Urinary bladder (tissue), 4 donors: ENCODE data around the gene CDC42EP2. TPM values are rescaled to one million over a fixed set of nuclear protein-coding genes. Genes with fewer than 3 reads are reported as not detected.

Source experiments
- DNase-seq: peaks from one replicate; pipeline ENCODE4 v3.0.0-alpha.2; 2015; ENCODE audit errors: extremely low spot score
- H3K27ac ChIP-seq: one replicate; pipeline ENCODE4 v1.5.1; 2013; ENCODE audit warnings: low read depth, mild to moderate bottlenecking, moderate library complexity
- H3K36me3 ChIP-seq: one replicate; pipeline ENCODE4 v1.6.1; 2013; ENCODE audit warnings: mild to moderate bottlenecking, moderate library complexity; ENCODE audit not compliant: insufficient read depth
- H3K4me1 ChIP-seq: one replicate; pipeline ENCODE4 v1.6.1; 2013; ENCODE audit warnings: mild to moderate bottlenecking, moderate library complexity; ENCODE audit not compliant: insufficient read depth
- H3K4me3 ChIP-seq: one replicate; pipeline ENCODE4 v1.5.1; 2013; ENCODE audit warnings: low read depth, low read length
- WGBS: extraction: QIAGEN DNeasy Blood & Tissue Kit; methylation state at CpG from one replicate; pipeline ENCODE4 v1.1.7; 2013; 5-methylcytosine and 5-hydroxymethylcytosine counted together
- polyA plus RNA-seq: library from polyadenylated mRNA; stranded (reverse); fragments of 200-250 nt; gene quantifications from one replicate; pipeline ENCODE4 v1.2.3, GENCODE V29; 2013
- total RNA-seq: library from RNA; depleted of rRNA; stranded (reverse); fragments of >200 nt; gene quantifications from one replicate; pipeline ENCODE4 v1.2.3, GENCODE V29; 2014
- donor health status: healthy with polysubstance abuse.
- donor health status: healthy.

Gene CDC42EP2
- total and polyA plus RNA-seq, 2 donors, result 17.6 to 30.1 TPM

DNA sequence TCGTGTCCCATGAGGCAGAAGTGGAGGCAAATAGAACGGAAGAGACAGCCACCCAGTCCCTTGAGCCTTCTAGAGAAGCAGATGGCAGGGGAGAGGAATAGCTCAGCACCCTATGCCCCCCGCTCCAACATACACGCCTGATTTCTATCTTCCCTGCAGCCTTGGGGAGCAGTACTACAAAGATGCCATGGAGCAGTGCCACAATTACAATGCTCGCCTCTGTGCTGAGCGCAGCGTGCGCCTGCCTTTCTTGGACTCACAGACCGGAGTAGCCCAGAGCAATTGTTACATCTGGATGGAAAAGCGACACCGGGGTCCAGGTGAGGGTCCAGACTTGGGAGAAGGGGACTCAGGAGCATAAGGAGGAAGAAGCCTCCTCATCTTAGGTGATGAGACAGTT is 25.6 kb downstream of the CDC42EP2 start:
- H3K4me3 ChIP-seq, result no peak overlapping the region
- no peak for DNase-seq
- WGBS, result 94% methylated on average over 11 of the region's 11 CpGs
- H3K36me3 ChIP-seq, result peaks cover 12% of the 10 kb centered on the region
- no peak overlapping the region for H3K27ac ChIP-seq
- no peaks in the 10 kb centered on the region for H3K4me1 ChIP-seq

- no peaks in the 10 kb centered on the region for H3K4me1 ChIP-seq
- DNase-seq, result no peak
- no peak overlapping the region for H3K4me3 ChIP-seq
- WGBS, result 96% methylated on average over 3 of the region's 3 CpGs
- no peak overlapping the region for H3K27ac ChIP-seq
- H3K36me3 ChIP-seq, result peaks cover 17% of the 10 kb centered on the region
Measured at GRCh38 chr11:65341856-65342255, 27.2 kb downstream of the CDC42EP2 start.

DNA sequence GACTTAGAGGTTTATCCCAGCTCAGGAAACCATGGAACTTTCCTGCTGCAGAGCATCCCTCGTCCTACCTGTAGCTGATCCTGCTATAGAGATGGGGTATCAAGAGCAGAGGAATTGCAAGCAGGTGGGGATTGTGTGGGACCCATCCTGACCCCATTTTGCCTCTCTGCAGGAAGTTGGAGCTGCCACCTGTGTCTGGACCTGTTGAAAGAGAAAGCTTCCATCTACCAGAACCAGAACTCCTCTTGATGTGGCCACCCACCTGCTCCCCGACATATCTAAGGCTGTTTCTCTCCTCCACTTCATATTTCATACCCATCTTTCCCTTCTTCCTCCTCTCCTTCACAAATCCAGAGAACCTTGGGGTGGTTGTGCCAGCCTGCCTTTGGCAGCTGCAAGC is 36.8 kb downstream of the CDC42EP2 start:
- H3K27ac ChIP-seq, result no peak overlapping the region
- DNase-seq, result no peak
- WGBS, result 88% methylated on average over 2 of the region's 2 CpGs
- H3K4me1 ChIP-seq, result no peaks in the 10 kb centered on the region
- no peak overlapping the region for H3K4me3 ChIP-seq
- H3K36me3 ChIP-seq, result no peaks in the 10 kb centered on the region

DNA sequence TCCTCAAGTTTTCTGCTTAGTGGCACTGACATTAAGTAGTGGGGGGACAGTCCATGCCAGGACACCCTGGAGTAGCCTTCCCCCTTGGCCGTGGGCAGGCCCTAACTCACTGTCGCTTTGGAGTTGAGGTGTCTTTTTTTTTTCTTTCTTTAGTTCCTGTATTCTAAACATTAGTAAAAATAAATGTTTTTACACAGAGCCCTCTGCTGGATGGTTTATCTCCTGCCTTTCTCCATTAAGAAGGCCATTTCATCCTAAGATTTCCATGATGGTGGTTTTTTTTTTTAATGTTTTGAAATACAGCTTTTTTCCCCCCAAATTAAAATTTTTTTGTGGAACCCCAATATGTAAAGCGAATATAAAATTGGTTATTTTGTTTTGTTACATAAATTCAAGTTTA is 38.1 kb downstream of the CDC42EP2 start:
- H3K4me3 ChIP-seq, result no peak overlapping the region
- H3K36me3 ChIP-seq, result no peaks in the 10 kb centered on the region
- no peak for DNase-seq
- 62% methylated on average over 3 of the region's 3 CpGs for WGBS
- no peak overlapping the region for H3K27ac ChIP-seq
- no peaks in the 10 kb centered on the region for H3K4me1 ChIP-seq

DNA sequence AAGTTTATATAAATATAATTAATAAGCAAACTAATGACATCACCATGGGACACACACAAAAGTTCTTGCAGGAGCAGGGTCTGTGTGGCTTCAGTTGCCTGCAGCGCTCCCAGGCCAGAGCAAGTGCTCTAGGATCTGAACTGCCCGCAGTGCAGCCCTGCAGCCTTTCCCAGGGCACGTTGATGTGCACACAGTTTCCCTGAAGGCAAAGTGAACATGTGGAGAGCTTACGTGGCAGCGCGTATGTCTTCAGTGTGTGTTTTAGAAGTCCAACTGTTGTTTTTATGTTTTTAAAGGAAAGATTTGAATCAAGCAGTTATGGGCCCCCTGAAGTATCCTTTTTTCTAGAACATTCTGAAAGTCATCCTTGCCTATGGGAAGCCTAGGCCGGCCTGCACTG is 38.7 kb downstream of the CDC42EP2 start:
- no peaks in the 10 kb centered on the region for H3K4me1 ChIP-seq
- no peak for DNase-seq
- no peaks in the 10 kb centered on the region for H3K36me3 ChIP-seq
- H3K27ac ChIP-seq, result no peak overlapping the region
- WGBS, result 80% methylated on average over 7 of the region's 7 CpGs
- H3K4me3 ChIP-seq, result no peak overlapping the region

DNA sequence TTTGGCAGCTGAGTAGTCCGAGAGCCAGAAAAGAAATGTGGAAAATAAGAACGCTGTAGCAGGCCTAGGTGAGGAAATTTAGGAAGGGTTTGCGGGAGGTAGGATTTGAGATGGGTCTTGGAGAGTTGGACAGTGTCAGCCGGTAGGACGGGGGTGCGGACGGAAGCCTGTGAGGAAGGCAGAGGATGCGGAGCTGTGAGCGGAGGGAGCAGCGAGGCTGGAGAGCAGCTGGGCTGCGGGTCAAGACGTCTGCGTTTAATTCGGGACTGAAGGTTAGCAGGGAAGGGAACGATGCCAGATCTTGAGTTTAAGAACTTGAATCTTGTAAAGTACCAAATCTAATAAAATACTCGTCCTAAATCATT is 39.2 kb downstream of the CDC42EP2 start:
- Histone ChIP-seq H3K4me3 (no peak overlapping the region), H3K27ac (no peak overlapping the region), H3K4me1 (no peaks in the 10 kb centered on the region), H3K36me3 (no peaks in the 10 kb centered on the region)
- WGBS, result 12% methylated on average over 16 of the region's 16 CpGs
- DNase-seq, result no peak

DNA sequence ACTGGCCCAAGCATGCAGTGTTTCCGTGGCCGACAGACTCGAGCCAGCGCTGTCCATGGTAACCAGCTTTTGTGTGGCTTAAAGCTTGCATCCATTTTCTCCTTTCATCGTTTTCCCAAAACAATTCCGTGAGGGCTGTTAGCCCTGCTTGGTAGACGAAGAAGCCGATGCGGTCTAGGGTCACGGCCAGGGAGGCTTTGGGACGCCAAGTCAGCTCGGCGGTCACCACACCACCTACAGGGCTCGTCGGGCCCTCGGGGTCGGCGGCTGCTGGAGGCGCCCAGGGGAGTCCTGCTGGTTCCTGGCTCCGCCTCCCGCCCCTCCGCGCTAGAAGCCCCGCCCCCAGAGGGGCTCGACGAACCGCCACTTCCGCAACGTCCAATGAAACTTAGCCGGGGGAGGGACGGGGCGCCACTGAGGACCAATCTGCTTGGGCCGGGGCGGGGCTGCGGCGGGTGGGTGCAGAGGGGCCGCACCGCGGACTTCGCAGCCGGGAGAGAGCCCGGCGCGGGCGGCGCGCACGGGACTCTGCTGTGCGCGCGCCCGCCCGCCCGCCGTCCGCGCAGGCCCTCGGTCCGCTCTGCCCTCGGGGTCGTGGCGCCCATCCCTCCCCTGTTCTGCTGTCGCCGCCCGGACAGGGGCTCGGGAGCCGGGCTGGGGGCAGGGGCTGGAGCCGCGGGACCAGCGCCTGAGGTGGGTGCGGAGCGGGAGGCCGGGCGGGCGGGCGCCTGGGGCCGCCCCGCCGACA is 39.8 kb downstream of the CDC42EP2 start, which contains the start of gene TIGD3:
Gene TIGD3, plus strand, starts transcription at position 487 of the 748 bp plus-strand sequence. CDS start 1,058 bp downstream, outside the sequence.
- WGBS, result under 1% methylated on average over 79 of the region's 79 CpGs
- Histone ChIP-seq H3K27ac (no peak within 1 kb of the TSS), H3K36me3 (no peaks in the 10 kb centered on the region), H3K4me1 (no peaks in the 10 kb centered on the region), H3K4me3 (peak within 1 kb of the TSS; percentile 54)
- DNase-seq, result peak; percentile 89

- DNase-seq, result no peak
Measured at GRCh38 chr11:65355013-65355775, 40.5 kb downstream of the CDC42EP2 start.

DNA sequence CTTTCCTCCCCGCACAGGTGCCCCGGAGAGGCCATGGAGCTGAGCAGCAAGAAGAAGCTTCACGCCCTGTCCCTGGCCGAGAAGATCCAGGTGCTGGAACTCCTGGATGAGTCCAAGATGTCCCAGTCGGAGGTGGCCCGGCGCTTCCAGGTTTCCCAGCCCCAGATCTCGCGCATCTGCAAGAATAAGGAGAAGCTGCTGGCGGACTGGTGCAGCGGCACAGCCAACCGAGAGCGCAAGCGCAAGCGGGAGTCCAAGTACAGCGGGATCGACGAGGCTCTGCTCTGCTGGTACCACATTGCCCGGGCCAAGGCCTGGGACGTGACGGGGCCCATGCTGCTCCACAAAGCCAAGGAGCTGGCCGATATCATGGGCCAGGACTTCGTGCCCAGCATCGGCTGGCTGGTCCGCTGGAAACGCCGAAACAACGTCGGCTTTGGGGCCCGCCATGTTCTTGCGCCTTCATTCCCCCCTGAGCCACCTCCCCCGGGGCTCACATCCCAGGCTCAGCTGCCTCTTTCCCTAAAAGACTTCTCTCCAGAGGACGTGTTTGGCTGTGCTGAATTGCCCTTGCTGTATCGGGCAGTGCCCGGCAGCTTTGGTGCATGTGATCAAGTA is 41.2 kb downstream of the CDC42EP2 start:
- Histone ChIP-seq H3K36me3 (no peaks in the 10 kb centered on the region), H3K4me3 (peak overlapping the region; percentile 54), H3K4me1 (no peaks in the 10 kb centered on the region), H3K27ac (no peak overlapping the region)
- 32% methylated on average over 35 of the region's 35 CpGs for WGBS
- no peak for DNase-seq

More at GRCh38 chr11:65355013-65355775, 40.5 kb downstream of the CDC42EP2 start:
- Histone ChIP-seq H3K4me3 (peak overlapping the region; percentile 54), H3K4me1 (no peaks in the 10 kb centered on the region), H3K36me3 (no peaks in the 10 kb centered on the region), H3K27ac (no peak overlapping the region)
- WGBS, result 1% methylated on average over 47 of the region's 47 CpGs

- Histone ChIP-seq H3K4me3 (no peak overlapping the region), H3K4me1 (no peaks in the 10 kb centered on the region), H3K27ac (no peak overlapping the region), H3K36me3 (no peaks in the 10 kb centered on the region)
- DNase-seq, result no peak
- 89% methylated on average over 30 of the region's 30 CpGs for WGBS
Measured at GRCh38 chr11:65356394-65356972, 41.8 kb downstream of the CDC42EP2 start.

GRCh38 chr11:65357856-65358356 is 43.2 kb downstream of the CDC42EP2 start:
- 72% methylated on average over 8 of the region's 8 CpGs for WGBS
- DNase-seq, result no peak
- no peak overlapping the region for H3K27ac ChIP-seq
- no peaks in the 10 kb centered on the region for H3K36me3 ChIP-seq
- H3K4me3 ChIP-seq, result no peak overlapping the region
- no peaks in the 10 kb centered on the region for H3K4me1 ChIP-seq

GRCh38 chr11:65362320-65362931 is 47.8 kb downstream of the CDC42EP2 start:
- H3K36me3 ChIP-seq, result no peaks in the 10 kb centered on the region
- 83% methylated on average over 10 of the region's 10 CpGs for WGBS
- no peak for DNase-seq

GRCh38 chr11:65362966-65363365 is 48.3 kb downstream of the CDC42EP2 start:
- Histone ChIP-seq H3K36me3 (no peaks in the 10 kb centered on the region), H3K4me1 (no peaks in the 10 kb centered on the region), H3K4me3 (no peak overlapping the region), H3K27ac (no peak overlapping the region)
- no peak for DNase-seq
- 82% methylated on average over 6 of the region's 6 CpGs for WGBS

More at GRCh38 chr11:65362320-65362931, 47.8 kb downstream of the CDC42EP2 start:
- no peaks in the 10 kb centered on the region for H3K4me1 ChIP-seq
- H3K27ac ChIP-seq, result no peak overlapping the region
- H3K4me3 ChIP-seq, result no peak overlapping the region
